Caco-2 (cell line): ENCODE measurements around the gene DPP9. TPM values are rescaled to one million over a fixed set of nuclear protein-coding genes. Genes with fewer than 3 reads are reported as not detected.

Source experiments
- BruUV-seq: library from RNA; stranded (reverse); fragments of 400-500 nt; replicated peaks from 2 replicates; lab custom pipeline; 2021; lab: Mats Ljungman, UMichigan
- CTCF ChIA-PET: fragments of 300-600 bp; sonication (Branson Sonifier 250); formaldehyde crosslinking; loops from one replicate; lab custom pipeline; 2022; ENCODE audit warnings: antibody characterized with exemption; lab: Charles Lee
- POLR2A ChIA-PET: fragments of 300-600 bp; sonication (Branson Sonifier 250); formaldehyde crosslinking; loops from one replicate; lab custom pipeline; 2022; ENCODE audit warnings: antibody characterized with exemption; lab: Charles Lee
- DNase-seq, 2 experiments: peaks; one replicate each; pipeline versions ENCODE4 v3.0.0 to v3.0.0-alpha.2; 2020 to 2022
- H3K27me3 ChIP-seq: replicated peaks from 2 replicates; pipeline ENCODE4 v1.6.0; 2011; ENCODE audit warnings: low read length; ENCODE audit not compliant: control insufficient read depth, insufficient read depth
- H3K36me3 ChIP-seq: 2 replicates; pipeline ENCODE4 v1.5.1; 2011; ENCODE audit warnings: low read length; ENCODE audit not compliant: control insufficient read depth, insufficient read depth
- H3K4me1 ChIP-seq: fragments of 250-450 bp; sonication (Bioruptor Pico); 2 replicates; pipeline ENCODE4 v1.5.1; 2020; ENCODE audit warnings: mild to moderate bottlenecking
- H3K4me3 ChIP-seq: 2 replicates; pipeline ENCODE4 v1.5.1; 2011; ENCODE audit warnings: low read depth, mild to moderate bottlenecking, control low read depth, low read length
- H3K9me3 ChIP-seq: fragments of 250-450 bp; sonication (Bioruptor Pico); 2 replicates; pipeline ENCODE4 v1.5.1; 2020; ENCODE audit warnings: mild to moderate bottlenecking, moderate library complexity
- H3K27ac Mint-ChIP-seq: one replicate; pipeline ENCODE4 v1.8.0; 2022; ENCODE audit warnings: mixed read lengths; ENCODE audit not compliant: unreplicated experiment
- H3K27me3 Mint-ChIP-seq: one replicate; pipeline ENCODE4 v1.8.0; 2022; ENCODE audit warnings: mixed read lengths; ENCODE audit not compliant: insufficient read depth, unreplicated experiment
- H3K36me3 Mint-ChIP-seq: one replicate; pipeline ENCODE4 v1.8.0; 2022; ENCODE audit warnings: mild to moderate bottlenecking, mixed read lengths; ENCODE audit not compliant: insufficient read depth, unreplicated experiment
- H3K4me1 Mint-ChIP-seq: one replicate; pipeline ENCODE4 v1.8.0; 2022; ENCODE audit warnings: low read depth, mixed read lengths; ENCODE audit not compliant: unreplicated experiment
- H3K4me3 Mint-ChIP-seq: one replicate; pipeline ENCODE4 v1.8.0; 2022; ENCODE audit warnings: mild to moderate bottlenecking, moderate library complexity, mixed read lengths; ENCODE audit not compliant: unreplicated experiment
- H3K9me3 Mint-ChIP-seq: one replicate; pipeline ENCODE4 v1.8.0; 2022; ENCODE audit warnings: mixed read lengths; ENCODE audit not compliant: unreplicated experiment
- intact Hi-C: fragments of 100-400 bp; cut with micrococcal nuclease; formaldehyde crosslinking; loops from one replicate; pipeline ENCODE4 v1.10.0; 2022; ENCODE audit not compliant: unreplicated experiment
- total RNA-seq: library from RNA; stranded (reverse); gene quantifications from 2 replicates; pipeline ENCODE4 v1.2.3, GENCODE V29; 2022
- TF ChIP-seq, protein P1 (sequence below), 2 experiments: fragments of 200-600 bp in 1 of 2; IDR thresholded peaks; 1 replicate in 1 of 2; 2 replicates in 1 of 2; pipeline versions ENCODE4 v1.5.1 to v1.8.0; 2011 to 2022; ENCODE audit warnings: antibody characterized with exemption in 1 of 2, control low read depth in 1 of 2, inconsistent platforms in 1 of 2, low read depth in 1 of 2, low read length in 1 of 2, mild to moderate bottlenecking in 1 of 2, moderate library complexity in 1 of 2; ENCODE audit not compliant: insufficient read depth in 1 of 2, severe bottlenecking in 1 of 2, unreplicated experiment in 1 of 2

Gene DPP9
- total RNA-seq, 1 experiment from 2014 or later: 63.2 TPM

DNA sequence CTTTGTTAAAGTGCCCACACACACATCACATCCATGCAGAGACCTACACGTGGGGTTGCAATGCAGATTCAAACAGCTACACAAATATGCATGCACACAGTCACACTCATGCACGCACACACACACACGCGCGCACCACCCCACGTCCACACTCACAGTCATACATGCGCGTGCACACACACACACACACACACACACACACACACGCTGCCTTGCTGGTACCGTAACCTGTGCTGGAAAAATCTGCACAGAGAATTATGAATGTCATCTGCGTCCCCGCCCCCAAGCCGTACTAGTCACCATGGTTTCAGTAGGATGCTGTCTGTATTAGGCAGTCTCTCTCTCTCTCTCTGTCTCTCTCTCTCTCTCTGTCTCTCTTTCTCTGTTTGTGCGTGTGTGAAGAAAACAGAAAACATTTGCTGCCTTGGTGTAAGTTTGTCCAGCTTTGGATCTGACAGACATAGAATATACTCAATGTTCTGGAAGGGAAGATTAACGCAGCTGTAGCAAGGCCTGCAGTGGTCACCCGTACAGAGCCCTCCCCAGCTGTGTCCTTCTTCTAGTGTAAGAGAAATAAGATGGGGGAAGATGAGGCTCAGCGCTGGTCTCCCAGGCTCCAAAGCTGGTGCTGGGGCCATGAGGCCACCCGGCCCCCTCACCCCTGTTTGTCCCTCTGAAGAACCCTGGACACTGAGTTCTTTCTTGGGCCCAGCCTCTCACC, 26.4 kb upstream of the DPP9 start:
- no TSS peak for BruUV-seq
- TF ChIP-seq, protein P1, sequence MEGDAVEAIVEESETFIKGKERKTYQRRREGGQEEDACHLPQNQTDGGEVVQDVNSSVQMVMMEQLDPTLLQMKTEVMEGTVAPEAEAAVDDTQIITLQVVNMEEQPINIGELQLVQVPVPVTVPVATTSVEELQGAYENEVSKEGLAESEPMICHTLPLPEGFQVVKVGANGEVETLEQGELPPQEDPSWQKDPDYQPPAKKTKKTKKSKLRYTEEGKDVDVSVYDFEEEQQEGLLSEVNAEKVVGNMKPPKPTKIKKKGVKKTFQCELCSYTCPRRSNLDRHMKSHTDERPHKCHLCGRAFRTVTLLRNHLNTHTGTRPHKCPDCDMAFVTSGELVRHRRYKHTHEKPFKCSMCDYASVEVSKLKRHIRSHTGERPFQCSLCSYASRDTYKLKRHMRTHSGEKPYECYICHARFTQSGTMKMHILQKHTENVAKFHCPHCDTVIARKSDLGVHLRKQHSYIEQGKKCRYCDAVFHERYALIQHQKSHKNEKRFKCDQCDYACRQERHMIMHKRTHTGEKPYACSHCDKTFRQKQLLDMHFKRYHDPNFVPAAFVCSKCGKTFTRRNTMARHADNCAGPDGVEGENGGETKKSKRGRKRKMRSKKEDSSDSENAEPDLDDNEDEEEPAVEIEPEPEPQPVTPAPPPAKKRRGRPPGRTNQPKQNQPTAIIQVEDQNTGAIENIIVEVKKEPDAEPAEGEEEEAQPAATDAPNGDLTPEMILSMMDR (IDR thresholded peaks at IDR 0.05; ENCODE audit: insufficient read depth in 1 of 2, low read depth in 1 of 2, low read length in 1 of 2, severe bottlenecking in 1 of 2, unreplicated experiment in 1 of 2): no peak
- peaks cover 23% of the 10 kb centered on the region for H3K27me3 Mint-ChIP-seq
- Histone ChIP-seq H3K4me3 (no peak overlapping the region), H3K36me3 (no peaks in the 10 kb centered on the region), H3K27me3 (no peaks in the 10 kb centered on the region), H3K4me1 (no peaks in the 10 kb centered on the region), H3K9me3 (no peaks in the 10 kb centered on the region)
- ChIA-PET POLR2A (no interaction called here), CTCF (no interaction called here)
- DNase-seq: no peak
- no peak overlapping the region for H3K4me3 Mint-ChIP-seq
- no peaks in the 10 kb centered on the region for H3K9me3 Mint-ChIP-seq
- H3K36me3 Mint-ChIP-seq: peaks cover 4% of the 10 kb centered on the region
- no peaks in the 10 kb centered on the region for H3K4me1 Mint-ChIP-seq
- intact Hi-C loops: no loop called here
- no peak overlapping the region for H3K27ac Mint-ChIP-seq

DNA sequence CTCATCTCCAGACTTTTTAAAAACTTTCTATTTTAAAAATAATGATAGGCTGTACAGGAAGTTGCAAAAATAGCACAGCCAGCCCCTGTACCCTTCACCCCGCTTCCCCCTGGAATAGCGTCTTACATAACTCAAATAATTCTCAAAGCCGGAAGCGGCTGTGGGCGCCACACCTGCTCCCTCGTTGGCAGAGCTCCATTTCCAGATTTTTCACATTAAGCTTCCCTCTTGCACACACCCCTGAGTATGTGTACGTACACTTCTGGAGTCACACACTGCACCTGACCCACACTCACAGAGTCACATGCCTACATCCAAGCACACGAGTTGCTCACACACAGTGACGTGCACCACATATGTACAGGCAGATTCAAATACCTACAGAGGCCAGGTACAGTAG, 24.9 kb upstream of the DPP9 start:
- intact Hi-C loops: no loop called here
- H3K27me3 ChIP-seq: no peaks in the 10 kb centered on the region
- no peaks in the 10 kb centered on the region for H3K9me3 ChIP-seq
- TF ChIP-seq, protein P1 (IDR thresholded peaks at IDR 0.05; ENCODE audit: insufficient read depth in 1 of 2, low read depth in 1 of 2, low read length in 1 of 2, severe bottlenecking in 1 of 2, unreplicated experiment in 1 of 2): no peak
- H3K4me1 ChIP-seq: no peaks in the 10 kb centered on the region
- no TSS peak for BruUV-seq
- no peaks in the 10 kb centered on the region for H3K9me3 Mint-ChIP-seq
- H3K4me1 Mint-ChIP-seq: no peaks in the 10 kb centered on the region
- no peak overlapping the region for H3K27ac Mint-ChIP-seq
- ChIA-PET POLR2A (no interaction called here), CTCF (no interaction called here)
- H3K36me3 Mint-ChIP-seq: peaks cover 4% of the 10 kb centered on the region
- no peak for DNase-seq
- peaks cover 23% of the 10 kb centered on the region for H3K27me3 Mint-ChIP-seq
- no peak overlapping the region for H3K4me3 Mint-ChIP-seq
- H3K36me3 ChIP-seq: no peaks in the 10 kb centered on the region
- no peak overlapping the region for H3K4me3 ChIP-seq

DNA sequence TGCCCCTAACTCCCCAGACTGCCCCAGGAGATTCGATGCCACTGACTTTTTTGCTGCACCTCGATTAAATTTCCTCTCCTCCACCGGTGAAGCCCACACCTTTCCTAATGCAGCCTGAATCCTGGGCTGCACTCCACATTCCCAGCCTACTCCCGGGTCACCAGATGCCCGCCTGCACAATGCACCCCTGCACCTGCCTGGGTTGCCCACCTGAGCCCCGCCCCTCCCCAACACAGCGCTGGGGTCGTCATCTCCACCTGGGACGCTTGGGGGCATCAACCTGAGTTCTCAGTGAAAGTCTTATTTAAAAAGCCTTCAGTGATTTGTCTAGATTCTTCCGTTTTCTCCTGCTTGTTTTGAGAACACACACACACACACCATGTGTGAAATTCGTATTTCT, 24.5 kb upstream of the DPP9 start:
- no peaks in the 10 kb centered on the region for H3K9me3 ChIP-seq
- DNase-seq: no peak
- H3K4me1 ChIP-seq: no peaks in the 10 kb centered on the region
- peaks cover 4% of the 10 kb centered on the region for H3K36me3 Mint-ChIP-seq
- no peaks in the 10 kb centered on the region for H3K4me1 Mint-ChIP-seq
- ChIA-PET CTCF (no interaction called here), POLR2A (no interaction called here)
- TF ChIP-seq, protein P1 (IDR thresholded peaks at IDR 0.05; ENCODE audit: insufficient read depth in 1 of 2, low read depth in 1 of 2, low read length in 1 of 2, severe bottlenecking in 1 of 2, unreplicated experiment in 1 of 2): no peak
- BruUV-seq: no TSS peak
- no peak overlapping the region for H3K27ac Mint-ChIP-seq
- H3K9me3 Mint-ChIP-seq: no peaks in the 10 kb centered on the region
- H3K4me3 ChIP-seq: no peak overlapping the region
- H3K36me3 ChIP-seq: no peaks in the 10 kb centered on the region
- H3K4me3 Mint-ChIP-seq: no peak overlapping the region
- H3K27me3 Mint-ChIP-seq: peaks cover 25% of the 10 kb centered on the region
- H3K27me3 ChIP-seq: no peaks in the 10 kb centered on the region
- intact Hi-C loops: no loop called here
